GM19043 (cell line): ENCODE measurements around the gene KLF13.

Experiments used
- ATAC-seq: cut with Tn5 transposase; IDR thresholded peaks from one replicate; pipeline ENCODE4 v1.9.1; 2021; ENCODE audit warnings: low read depth; ENCODE audit not compliant: unreplicated experiment

Gene KLF13

DNA sequence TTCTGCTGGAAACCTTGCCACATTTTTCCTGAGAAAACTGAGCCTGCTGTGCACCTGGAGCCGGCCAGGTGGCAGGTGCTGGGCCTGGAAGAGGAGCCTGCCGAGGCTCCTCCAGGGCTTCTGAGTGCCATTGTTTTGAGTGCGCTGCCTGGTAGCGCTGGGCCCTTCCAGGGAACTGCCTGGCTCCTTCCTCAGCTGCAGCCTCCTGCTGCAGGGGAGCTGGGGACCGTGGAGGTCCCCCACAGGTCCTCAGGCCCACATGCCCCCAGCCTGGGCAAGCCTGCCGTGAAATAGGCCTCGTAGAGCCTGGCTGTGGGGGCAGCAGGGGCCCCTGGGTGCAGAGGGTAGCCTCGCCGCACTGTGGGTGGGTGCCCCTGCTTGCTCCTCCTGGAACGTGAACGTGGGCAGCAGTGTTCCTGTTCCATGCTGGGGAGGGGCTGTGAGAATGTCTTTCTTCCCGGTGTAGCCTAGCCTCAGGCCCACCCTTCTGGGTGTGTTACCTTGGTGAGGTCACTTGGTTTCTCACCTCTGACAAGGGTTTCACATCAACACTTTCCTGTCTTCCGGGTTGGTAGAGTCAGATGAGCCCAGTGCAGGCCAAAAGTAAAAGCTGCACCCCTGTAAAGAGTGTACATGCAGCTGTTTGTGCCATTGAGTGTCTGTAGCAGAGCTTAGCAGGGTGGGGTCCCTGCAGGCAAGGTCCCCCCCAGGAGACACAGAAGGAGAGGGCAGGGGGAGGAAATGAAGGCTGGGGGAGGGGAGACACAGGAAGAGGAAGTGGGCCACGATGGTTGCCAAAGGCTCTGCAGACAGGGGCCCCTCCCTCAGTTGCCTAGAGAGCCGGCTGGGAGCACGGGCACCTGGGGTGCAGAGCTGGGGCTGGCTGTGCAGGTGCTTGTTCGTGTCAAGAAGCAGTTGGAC is 34.5 kb downstream of the KLF13 start:
- peak; percentile 68 for ATAC-seq

DNA sequence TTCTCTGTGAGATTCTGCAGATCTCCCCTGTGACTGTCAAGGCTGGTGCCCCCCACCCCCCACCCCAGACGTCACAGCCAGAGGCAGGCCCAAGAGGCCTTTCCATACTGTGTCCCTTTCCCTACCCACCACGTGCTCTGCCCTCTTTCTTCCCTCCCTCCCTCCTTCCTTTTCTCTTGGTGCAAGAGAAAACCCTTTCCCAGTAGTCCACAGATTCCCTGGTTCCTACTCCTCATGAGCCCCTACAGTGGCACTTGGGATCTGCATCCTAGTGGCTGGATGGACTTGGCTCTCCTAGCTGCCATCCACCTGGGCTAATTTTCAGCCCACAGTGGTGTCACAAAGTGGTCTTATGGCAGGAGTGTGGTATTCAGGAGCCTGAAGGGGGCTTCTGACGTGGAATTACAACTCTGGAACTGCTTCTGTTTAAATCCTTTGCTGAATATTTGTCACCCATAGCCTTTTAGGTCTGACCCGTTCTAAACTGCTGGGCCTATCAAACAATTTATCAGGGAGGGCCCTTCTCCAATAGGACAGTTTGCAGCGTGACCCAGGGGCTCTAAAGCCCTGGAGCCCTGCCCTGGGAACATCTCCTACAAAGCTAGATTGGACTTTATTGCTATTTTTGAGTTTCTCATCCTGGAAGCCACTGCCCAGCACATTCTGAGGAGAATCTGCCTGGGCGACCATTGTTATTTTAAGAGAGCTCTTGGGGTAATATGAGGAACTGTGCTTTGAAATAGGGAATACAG is 35.3 kb downstream of the KLF13 start:
- no peak for ATAC-seq

DNA sequence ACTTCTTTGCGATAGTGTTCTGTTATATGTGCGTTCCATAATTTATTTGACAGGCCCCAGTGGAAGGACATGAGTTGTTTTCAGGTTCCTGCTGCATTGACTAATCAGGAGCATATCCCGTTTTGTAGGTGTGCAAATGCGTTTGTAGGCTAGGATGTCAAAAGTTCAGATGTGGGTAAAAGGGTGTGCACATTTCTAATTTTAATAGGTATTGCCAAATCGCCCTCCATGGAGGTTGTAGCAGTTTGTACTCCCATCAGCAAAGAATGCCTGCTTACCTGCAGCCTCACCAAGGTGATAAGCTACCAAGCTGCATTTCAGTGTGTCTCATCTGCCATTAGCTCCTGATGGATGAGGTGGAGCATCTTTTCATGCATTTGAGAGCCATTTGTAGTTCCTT is 36.3 kb downstream of the KLF13 start:
- ATAC-seq, result no peak

DNA sequence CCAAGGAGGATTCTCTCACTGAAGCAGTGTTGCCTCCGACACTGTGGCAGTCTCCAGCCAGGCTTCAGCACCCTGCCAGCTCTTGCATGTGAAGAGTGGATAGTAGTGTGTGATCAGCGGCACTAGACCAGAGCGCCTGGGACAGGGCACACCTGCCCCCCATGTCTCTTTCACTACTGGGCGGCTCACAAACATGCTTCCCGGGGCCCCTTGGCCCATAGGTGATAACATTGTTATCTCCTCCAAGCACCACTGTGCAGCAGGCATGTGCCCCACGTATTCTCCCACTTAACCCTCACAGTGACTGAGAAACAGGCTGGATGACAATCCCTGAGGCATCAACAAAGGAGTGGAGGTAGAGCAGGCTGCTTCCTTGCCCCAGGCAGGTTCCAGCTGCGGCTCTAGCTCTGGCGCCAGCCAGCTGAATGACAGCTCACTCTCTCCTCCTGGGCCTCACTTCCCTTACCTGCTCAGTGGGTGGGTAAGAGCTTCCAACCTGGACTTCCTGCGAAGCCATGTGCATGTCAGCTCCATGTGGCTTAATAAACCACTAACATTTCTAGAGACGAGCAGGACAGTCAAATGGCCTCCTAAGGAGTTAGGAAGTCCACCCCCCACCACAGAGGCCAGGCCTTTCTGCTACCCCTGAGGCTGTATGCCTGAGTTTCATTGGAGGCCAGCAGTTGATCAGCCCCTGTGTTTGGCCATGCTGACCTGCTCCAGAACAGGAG is 37.8 kb downstream of the KLF13 start:
- ATAC-seq, result no peak

DNA sequence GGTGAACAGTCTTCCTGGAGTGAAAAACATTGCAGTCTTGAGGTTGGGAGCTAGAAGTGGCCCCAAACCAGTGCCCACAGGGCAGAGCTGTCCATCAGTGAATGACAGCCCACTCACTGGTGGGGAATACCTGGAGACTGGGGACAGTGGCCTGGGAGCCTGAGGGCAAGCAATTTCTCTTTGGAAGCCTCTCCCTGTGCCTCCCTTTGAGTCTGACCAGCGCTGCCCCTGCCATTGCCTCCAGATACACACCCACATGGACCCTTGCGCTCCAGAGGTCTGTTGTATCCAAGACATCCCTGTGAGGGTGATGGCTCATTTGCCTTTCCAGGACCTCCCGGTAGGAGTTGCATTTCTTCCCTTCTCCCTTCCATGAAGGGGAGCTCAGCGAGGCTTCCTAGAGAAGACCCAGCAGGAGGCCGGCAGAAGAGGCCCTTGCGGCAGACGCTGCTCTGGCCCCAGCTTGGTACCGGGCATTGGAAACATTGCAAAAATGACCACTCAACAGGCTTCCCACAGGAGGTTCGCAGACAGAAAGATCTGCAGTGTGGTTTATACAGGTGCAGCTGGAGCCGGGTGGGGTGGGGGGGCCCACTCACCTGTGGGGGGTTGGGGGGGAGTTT is 38.5 kb downstream of the KLF13 start:
- no peak for ATAC-seq

DNA sequence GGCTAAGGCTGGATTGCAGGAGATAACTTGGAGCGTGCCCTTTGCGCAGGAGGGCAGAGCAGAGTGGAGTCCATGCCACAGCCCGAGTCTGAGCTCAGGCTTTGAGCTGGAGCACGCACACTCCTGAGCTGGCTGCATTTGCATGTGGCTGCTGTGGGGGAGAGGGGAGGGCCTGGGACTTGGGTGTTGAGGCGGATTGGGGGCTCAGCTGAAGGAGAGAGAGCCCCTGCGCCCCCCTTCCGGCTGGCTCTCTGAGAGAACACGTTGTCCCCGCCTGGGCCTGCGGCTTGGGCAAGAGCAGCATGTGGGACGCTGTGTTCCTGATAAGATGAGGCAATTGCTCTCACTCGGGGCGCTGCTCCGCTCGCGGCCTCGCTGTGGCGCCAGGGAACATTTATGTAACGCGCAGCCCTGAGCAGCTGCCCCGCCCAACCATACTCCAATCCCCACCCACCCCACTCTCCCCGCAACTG is 39.1 kb downstream of the KLF13 start:
- ATAC-seq, result peak; percentile 58

DNA sequence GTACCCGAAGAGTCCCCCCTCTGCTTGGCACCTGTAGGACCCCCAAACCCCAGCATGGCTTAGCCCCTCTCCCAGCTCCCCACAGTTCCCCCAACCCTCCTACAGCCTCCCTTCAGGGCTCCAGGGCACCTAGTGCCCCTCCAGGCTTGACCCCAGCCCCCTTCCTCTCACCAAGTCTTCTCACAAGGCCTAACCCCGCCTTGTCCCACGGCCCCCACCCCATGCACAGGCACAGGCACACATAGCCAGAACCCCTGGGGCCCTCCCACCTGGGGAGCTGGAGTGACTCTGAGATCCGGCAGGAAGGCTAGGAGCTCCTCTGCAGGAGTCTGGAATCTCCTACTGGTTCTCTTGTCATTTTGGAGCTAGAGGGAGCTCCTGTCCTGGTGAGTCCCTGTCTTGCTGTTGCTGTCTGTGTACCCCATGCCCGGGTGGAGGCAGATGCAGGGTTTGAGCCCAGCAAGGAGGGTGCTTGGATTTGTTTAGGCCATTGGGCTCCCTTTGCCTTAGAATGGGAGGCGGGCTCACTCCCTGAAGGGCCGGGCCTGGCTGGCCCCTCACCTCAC is 39.6 kb downstream of the KLF13 start:
- ATAC-seq, result no peak

DNA sequence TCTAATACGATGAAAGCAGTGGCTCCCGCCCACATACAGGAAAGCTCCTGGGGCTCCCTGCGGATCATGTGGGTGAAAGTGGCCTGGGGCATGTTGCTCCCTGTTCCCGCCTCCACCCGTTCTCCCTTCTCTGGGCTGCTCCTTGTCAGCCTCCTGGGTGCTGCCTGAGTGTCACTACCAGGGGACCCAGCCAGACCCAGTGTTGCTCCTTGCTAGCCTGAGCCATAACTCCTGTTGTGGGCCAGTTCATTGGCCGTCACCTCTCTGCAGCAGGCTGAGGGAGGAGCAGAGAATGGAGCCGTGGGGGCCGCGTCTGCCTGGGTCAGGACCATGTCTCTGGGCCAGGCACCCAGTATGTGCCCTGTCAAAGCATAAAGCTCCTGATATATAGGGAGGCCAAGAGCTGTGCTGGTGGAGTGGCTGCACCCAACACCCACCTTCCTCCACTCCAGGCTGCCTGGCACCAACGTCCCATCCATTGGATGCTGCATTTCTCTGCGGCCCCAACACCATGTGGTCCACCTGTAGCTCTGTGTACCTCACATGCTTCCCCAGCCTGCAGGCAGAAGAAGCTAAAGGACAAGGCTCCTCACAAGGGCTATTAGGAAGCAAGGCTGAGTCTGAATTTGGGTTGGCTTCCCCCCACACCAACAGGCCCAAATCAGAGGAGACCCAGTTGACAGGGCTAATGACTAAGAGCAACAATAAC is 40.5 kb downstream of the KLF13 start:
- ATAC-seq, result no peak

DNA sequence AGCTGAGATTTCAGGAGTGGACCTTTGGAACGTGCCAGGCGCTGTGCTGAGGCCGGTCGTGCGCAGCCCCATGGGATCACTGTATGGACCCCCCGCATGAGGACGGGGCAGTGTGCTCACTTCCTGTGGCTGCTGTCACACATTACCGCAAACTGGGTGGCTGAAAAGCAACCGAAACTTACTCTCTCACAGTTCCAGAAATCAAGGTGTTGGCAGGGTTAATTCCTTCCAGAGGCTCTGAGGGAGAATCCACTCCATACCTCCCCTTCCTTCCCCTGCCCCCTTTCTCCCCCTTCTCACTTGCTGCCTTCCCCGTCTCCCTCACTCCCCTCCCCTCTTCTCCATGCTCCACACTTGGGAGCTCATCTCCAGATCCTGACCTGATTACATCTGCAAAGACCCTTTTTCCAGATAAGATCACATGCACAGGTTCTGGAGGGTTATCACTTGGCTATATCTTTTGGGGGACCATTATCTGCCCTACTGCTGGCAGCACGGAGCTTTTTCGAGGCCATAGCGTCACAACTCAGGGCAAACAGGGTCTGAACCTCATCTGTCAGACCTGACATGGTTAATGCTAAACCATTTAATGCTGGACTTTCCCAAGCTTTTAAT is 41.2 kb downstream of the KLF13 start:
- ATAC-seq, result peak; percentile 54

DNA sequence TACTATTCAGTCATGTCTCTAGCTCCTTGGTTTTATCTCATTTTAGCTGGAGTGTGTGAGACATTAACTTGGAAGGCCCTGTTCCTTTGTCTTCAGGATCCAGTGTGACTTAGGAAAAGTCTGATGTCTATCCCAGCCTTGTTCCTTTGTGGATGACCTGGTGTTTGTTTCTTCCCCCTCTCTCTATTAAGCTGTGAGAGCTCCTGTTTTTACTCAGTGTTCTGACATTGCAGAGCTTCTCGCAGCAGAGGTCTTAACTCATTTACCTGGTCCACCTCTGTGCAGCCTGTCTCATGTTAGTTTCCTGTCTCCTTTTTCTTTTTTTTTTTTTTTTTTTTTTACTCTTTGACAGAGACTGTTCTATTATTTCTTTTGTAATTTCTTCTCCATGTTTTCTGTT is 43.1 kb downstream of the KLF13 start:
- no peak for ATAC-seq

DNA sequence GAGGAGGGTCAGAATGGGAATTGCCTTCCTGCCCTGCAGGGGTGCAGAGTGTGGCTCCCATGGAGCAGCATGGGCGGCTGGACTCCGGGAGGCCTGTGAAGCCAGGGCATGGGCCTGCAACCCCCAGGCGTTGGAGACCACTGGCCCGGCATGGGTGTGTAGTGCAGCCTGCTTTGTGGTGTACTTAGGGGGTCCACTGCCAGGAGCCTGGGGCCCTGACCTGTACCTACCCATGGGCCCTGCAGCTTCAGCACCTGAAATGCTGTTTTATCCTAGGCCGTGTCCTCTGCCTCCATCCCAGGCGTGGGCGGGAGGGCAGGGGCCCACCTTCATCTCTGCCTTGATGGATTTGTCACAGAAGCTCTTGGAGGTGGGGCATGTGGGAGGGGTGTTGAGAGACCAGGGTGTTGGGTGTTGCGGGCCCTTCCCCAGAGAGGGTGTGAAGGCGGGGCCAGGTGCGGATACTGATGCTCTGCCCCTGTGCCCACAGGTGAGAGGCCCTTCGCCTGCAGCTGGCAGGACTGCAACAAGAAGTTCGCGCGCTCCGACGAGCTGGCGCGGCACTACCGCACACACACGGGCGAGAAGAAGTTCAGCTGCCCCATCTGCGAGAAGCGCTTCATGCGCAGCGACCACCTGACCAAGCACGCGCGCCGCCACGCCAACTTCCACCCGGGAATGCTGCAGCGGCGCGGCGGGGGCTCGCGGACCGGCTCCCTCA is 45.0 kb downstream of the KLF13 start:
- no peak for ATAC-seq

DNA sequence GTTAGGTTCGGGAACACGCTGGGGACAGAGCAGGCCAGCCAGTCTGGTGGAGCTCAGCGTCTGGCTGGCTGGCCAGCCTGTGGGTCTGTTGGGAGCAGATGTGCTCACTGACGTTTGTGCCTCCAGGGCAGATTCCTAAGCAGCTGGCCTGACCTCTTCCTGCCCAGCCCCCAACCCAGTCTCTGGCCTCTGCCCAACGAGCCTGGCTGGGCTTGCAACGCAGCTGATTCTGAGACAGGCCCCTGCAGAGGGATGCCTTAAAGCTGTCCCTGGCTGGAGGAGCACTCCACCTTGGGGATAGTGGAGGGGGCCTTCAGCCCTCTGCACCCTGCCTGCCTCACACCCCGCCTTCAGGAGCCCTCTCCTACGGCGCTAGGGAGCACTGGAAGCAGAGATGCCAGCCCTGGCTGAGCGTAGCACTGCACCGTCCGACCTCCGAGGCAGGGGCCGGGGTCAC is 46.0 kb downstream of the KLF13 start:
- ATAC-seq, result no peak

DNA sequence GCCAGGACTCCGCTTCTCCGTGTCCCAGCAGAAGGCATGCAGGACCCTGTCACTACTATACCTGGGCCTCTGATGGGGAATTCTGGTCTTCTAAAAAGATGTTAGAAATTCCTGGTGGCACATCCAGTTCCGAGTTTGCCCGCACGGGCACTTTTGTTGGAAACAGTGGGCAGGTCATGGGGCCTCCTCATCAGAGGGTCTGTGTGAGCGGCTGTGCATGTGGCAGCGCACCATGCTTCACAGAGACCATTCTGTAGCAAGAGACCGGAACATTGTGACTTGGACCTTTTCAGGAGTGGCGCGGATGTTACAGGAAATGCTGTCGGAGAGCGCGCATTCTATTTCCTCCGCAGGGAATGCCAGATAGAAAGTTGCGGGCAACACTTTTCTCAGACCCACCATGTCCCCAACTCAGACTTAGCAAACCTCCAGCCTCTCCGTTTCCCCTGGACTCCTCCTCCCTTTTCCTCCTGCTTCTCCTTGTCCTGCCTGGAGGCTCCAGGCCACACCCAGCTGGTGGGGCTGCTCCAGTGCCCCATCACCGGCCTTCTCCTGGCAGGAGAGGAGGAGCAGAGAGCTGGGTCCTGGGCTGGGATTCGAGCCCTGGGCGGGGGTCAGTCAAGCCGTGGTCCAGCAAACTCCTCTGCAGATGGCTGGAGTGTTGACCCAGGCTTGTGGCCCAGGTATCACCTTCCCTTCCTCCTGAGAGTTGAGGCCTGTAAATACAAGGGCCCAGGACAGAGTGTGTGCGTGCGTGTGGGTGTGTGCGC is 46.6 kb downstream of the KLF13 start:
- ATAC-seq, result no peak

DNA sequence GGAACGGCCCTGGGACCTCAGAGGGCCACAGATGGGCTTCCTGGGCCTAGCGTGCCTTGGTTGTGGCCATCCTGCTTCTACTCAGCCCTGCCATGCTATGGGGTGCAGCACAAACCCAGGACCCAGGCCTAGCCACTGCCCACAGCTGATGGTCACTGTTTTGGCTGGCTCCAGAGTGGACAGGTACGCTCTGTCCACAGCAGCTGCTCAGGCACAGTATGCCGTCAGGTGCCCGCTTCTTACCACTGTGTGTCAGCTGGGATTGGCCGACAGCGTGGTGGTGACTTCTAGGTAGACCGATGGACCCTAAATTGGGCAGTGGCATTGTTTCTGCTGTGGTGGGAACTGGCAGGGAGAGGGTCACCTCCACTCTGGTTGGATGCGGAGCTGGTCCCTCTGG is 47.3 kb downstream of the KLF13 start:
- no peak for ATAC-seq

DNA sequence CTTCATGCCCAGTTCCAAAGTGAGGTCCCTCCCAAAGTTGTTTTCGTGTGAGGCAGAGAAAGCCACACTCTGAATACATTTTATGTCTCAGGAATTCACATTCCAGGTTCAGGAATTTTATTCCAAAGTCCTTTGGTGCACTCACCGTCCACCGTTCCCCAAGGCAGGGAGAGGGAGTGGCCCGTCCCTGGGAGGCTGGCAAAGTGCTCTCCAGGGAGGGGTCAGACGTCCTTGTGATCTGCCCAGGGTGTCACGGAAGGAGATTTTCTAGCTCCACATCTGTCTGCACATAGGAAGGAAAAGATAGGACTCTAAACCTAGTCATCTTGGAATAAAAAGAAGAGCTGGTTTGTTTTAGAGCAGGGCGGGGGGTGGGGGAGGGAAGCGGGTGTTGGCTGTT is 47.9 kb downstream of the KLF13 start:
- no peak for ATAC-seq

DNA sequence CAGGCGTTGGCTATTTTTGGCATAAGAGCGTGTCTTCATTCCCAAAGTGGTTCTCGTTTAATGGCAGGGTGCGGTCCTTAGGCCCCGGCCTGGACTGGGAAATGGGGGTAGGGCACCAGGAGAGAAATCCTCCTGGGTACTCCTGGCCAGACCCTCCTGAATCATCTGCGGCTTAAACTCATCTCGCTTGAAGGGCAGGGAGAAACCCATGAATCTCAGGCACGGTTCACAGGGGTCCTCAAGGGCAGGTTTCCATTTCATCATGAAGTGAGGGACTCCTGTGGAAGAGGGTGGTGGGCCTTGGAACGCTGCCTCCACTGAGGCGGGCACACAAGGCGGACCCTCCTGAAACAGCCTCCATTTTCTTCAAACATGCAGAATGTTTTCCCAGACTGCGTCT is 48.4 kb downstream of the KLF13 start:
- no peak for ATAC-seq

DNA sequence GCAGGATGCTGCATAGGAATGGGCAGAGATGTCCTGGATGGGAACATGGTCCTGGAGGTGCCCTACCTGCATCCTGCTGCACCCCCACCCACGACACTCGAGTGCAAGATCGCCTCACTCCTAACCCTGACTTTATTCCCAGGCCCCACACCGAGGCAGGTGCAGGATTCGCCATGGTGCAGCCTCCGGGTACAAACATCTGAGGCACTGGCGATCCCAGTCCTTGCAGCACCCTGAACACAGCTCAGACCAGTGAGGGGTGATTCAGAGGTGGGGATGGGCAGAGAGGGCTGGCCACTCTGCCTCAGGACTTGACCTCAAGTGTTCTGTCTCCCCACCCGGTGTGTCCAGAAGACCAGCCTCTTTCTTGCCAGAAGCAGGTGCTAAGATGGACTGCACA is 49.1 kb downstream of the KLF13 start:
- no peak for ATAC-seq

DNA sequence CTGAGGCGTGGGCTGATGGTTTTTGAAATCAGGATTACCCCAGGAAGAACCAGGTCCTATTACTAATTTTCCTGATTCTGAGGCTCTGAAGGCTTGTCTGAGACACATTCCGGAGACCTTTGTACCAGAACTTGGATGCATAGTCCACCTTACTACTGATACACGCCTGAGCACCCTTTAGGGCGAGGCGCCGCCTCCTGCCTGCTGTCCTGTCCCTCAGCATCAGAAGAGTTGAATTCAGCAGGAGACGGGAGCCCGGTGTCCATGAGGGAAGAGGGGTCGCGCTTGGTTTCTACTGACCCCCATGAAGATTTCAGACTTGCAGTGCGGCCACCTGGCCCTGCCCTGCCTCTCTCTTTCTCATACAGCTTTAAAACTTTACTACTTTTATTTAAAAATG is 49.9 kb downstream of the KLF13 start:
- no peak for ATAC-seq
